Ascending aorta (tissue), 2 donors: ENCODE results near the gene IL37. TPM values are rescaled to one million over a fixed set of nuclear protein-coding genes. Genes with fewer than 3 reads are reported as not detected.

Experiments used
- DNase-seq, 2 donors: peaks; one replicate each; pipeline ENCODE4 v3.0.0-alpha.2; 2019; ENCODE audit warnings: low spot score in 2 of 2
- H3K27ac ChIP-seq, 2 donors: fragments of 200-600 bp; sonication (generic); one replicate each; pipeline ENCODE4 v1.5.1; 2016 to 2017; ENCODE audit warnings: mild to moderate bottlenecking in 1 of 2
- H3K27me3 ChIP-seq: fragments of 200-600 bp; sonication (generic); one replicate; pipeline ENCODE4 v1.5.1; 2017
- H3K36me3 ChIP-seq, 2 donors: fragments of 200-600 bp; sonication (generic); one replicate each; pipeline ENCODE4 v1.5.1; 2016
- H3K4me1 ChIP-seq, 2 donors: fragments of 200-600 bp; sonication (generic); one replicate each; pipeline ENCODE4 v1.5.1; 2016 to 2017; ENCODE audit warnings: mild to moderate bottlenecking in 1 of 2
- H3K4me3 ChIP-seq, 2 donors: fragments of 200-600 bp; sonication (generic); one replicate each; pipeline ENCODE4 v1.5.1; 2016 to 2017; ENCODE audit warnings: mild to moderate bottlenecking in 1 of 2
- H3K9me3 ChIP-seq, 2 donors: fragments of 200-600 bp; sonication (generic); one replicate each; pipeline ENCODE4 v1.5.1; 2016
- CTCF ChIP-seq, 3 experiments: fragments of 200-600 bp in 2 of 3; fragments of 450-650 bp in 1 of 3; sonication (generic) in 2 of 3; IDR thresholded peaks; one replicate each; pipeline ENCODE4 v1.5.1; 2016 to 2019; ENCODE audit warnings: antibody characterized with exemption in 3 of 3, mild to moderate bottlenecking in 1 of 3, moderate library complexity in 1 of 3
- intact Hi-C: fragments of 100-400 bp; cut with DNase I; formaldehyde crosslinking; loops from one replicate; pipeline ENCODE4 v1.15.1; 2023
- total RNA-seq: library from RNA; depleted of rRNA; stranded (reverse); fragments of >200 nt; gene quantifications from one replicate; pipeline ENCODE4 v1.1.0, GENCODE V29; 2016

The IL37 gene
- total RNA-seq, 1 donor from 2014 or later = not detected

- no peaks in the 10 kb centered on the region for H3K4me1 ChIP-seq
- H3K27me3 ChIP-seq = no peaks in the 10 kb centered on the region
- no peak for TF ChIP-seq CTCF (IDR thresholded peaks at IDR 0.05)
- H3K27ac ChIP-seq = no peak overlapping the region
- no peak overlapping the region for H3K4me3 ChIP-seq
- intact Hi-C loops = no loop called here
- no peaks in the 10 kb centered on the region for H3K9me3 ChIP-seq
- DNase-seq = no peak
- H3K36me3 ChIP-seq = no peaks in the 10 kb centered on the region
Observed at GRCh38 chr2:112916145-112916571, 5.2 kb downstream of the IL37 start.

- Histone ChIP-seq H3K36me3 (no peaks in the 10 kb centered on the region), H3K27me3 (no peaks in the 10 kb centered on the region), H3K27ac (no peak overlapping the region), H3K4me1 (no peaks in the 10 kb centered on the region), H3K4me3 (no peak overlapping the region), H3K9me3 (no peaks in the 10 kb centered on the region)
- DNase-seq = no peak
- intact Hi-C loops = no loop called here
- no peak for TF ChIP-seq CTCF (IDR thresholded peaks at IDR 0.05)
Observed at GRCh38 chr2:112916625-112917247, 5.8 kb downstream of the IL37 start.

GRCh38 chr2:112917856-112918255, 6.9 kb downstream of the IL37 start:
- no peak for DNase-seq
- H3K36me3 ChIP-seq = no peaks in the 10 kb centered on the region
- TF ChIP-seq CTCF (IDR thresholded peaks at IDR 0.05) = no peak
- H3K27me3 ChIP-seq = no peaks in the 10 kb centered on the region
- no peaks in the 10 kb centered on the region for H3K9me3 ChIP-seq
- intact Hi-C loops = no loop called here
- no peak overlapping the region for H3K27ac ChIP-seq
- no peaks in the 10 kb centered on the region for H3K4me1 ChIP-seq
- no peak overlapping the region for H3K4me3 ChIP-seq

- DNase-seq = no peak
- intact Hi-C loops = no loop called here
- Histone ChIP-seq H3K9me3 (no peaks in the 10 kb centered on the region), H3K4me1 (no peaks in the 10 kb centered on the region), H3K4me3 (no peak overlapping the region), H3K36me3 (no peaks in the 10 kb centered on the region), H3K27ac (no peak overlapping the region), H3K27me3 (no peaks in the 10 kb centered on the region)
- TF ChIP-seq CTCF (IDR thresholded peaks at IDR 0.05) = no peak
Observed at GRCh38 chr2:112918256-112918655, 7.3 kb downstream of the IL37 start.

- intact Hi-C loops = no loop called here
- no peak for DNase-seq
Observed at GRCh38 chr2:112919086-112919485, 8.1 kb downstream of the IL37 start.

More at GRCh38 chr2:112919086-112919485, 8.1 kb downstream of the IL37 start:
- Histone ChIP-seq H3K27ac (no peak overlapping the region), H3K4me1 (no peaks in the 10 kb centered on the region), H3K36me3 (no peaks in the 10 kb centered on the region), H3K27me3 (no peaks in the 10 kb centered on the region), H3K4me3 (no peak overlapping the region), H3K9me3 (no peaks in the 10 kb centered on the region)
- TF ChIP-seq CTCF (IDR thresholded peaks at IDR 0.05) = no peak
